Activated CD4-positive, alpha-beta T cell treated with anti-CD3 and anti-CD28 coated beads for 36 hours (primary cell): ENCODE measurements around the gene ZNF469. TPM values are rescaled to one million over a fixed set of nuclear protein-coding genes. Genes with fewer than 3 reads are reported as not detected.

Experiments used
- ATAC-seq: fragments of 200-7000 bp; cut with Tn5 transposase; one replicate; pipeline ENCODE4 v1.10.0; 2021; ENCODE audit warnings: mild to moderate bottlenecking, moderate library complexity
- CTCF ChIA-PET: fragments of 350-600 bp; sonication (Branson Sonifier 250); formaldehyde crosslinking; loops from one replicate; lab custom pipeline; 2021; ENCODE audit warnings: antibody characterized with exemption; lab: Charles Lee
- POLR2A ChIA-PET: fragments of 350-600 bp; sonication (Branson Sonifier 250); formaldehyde crosslinking; loops from one replicate; lab custom pipeline; 2021; ENCODE audit warnings: antibody characterized with exemption, inconsistent platforms; lab: Charles Lee
- DNase-seq: peaks from one replicate; pipeline ENCODE4 v3.0.0-alpha.2; 2020
- H3K27ac Mint-ChIP-seq: one replicate; pipeline ENCODE4 v1.8.0; 2021; ENCODE audit warnings: mixed read lengths
- H3K27me3 Mint-ChIP-seq: one replicate; pipeline ENCODE4 v1.8.0; 2021; ENCODE audit warnings: mixed read lengths
- H3K36me3 Mint-ChIP-seq: one replicate; pipeline ENCODE4 v1.8.0; 2021; ENCODE audit warnings: low read depth, mixed read lengths
- H3K4me1 Mint-ChIP-seq: one replicate; pipeline ENCODE4 v1.8.0; 2021; ENCODE audit warnings: mixed read lengths
- H3K4me3 Mint-ChIP-seq: one replicate; pipeline ENCODE4 v1.8.0; 2021; ENCODE audit warnings: mild to moderate bottlenecking, moderate library complexity, mixed read lengths
- H3K9me3 Mint-ChIP-seq: one replicate; pipeline ENCODE4 v1.8.0; 2021; ENCODE audit warnings: low read depth, mixed read lengths
- intact Hi-C, 2 experiments: fragments of 100-400 bp; cut with DNase I in 1 of 2; cut with micrococcal nuclease in 1 of 2; formaldehyde crosslinking; loops; one replicate each; pipeline versions ENCODE4 v1.14.2 to v1.15.1; 2022 to 2024; cut with DNase I, micrococcal nuclease
- total RNA-seq, 2 experiments: library from RNA; stranded (reverse); gene quantifications; one replicate each; pipeline ENCODE4 v1.2.3, GENCODE V29; 2021

The ZNF469 gene
- total RNA-seq, 2 experiments from 2014 or later = 0.39 to 0.50 TPM

DNA sequence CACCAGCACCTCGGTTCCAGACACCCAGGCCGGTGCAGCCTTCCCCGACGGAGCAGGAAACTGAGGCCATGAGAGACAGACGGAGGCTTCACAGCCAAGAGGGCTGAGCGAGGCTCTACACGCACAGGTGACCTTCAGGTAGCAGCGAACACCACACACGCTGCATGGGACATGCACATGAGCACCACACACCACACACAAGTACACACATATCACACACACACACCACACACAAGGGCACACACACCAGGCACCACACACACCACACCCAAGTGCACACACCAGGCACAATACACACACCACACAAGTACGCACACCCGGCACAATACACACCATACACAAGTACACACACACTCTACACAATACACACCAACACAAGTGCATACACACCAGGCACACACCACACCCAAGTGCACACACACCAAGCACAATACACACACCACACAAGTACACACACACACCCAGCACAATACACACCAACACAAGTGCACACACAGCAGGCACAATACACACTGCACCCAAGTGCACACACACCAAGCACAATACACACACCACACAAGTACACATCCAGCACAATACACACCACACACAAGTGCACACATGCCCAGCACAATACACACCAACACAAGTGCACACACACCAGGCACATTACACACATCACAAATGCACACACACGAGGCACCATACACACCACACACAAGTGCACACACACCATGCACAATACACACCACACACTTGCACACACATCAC, 33.4 kb upstream of the ZNF469 start:
- CTCF ChIA-PET = no interaction called here
- POLR2A ChIA-PET = no interaction called here
- intact Hi-C loops = no loop called here
- ATAC-seq = no peak
- no peak overlapping the region for H3K27ac Mint-ChIP-seq
- H3K4me1 Mint-ChIP-seq = peaks cover 3% of the 10 kb centered on the region
- peaks cover 5% of the 10 kb centered on the region for H3K9me3 Mint-ChIP-seq
- no peaks in the 10 kb centered on the region for H3K27me3 Mint-ChIP-seq
- no peak overlapping the region for H3K4me3 Mint-ChIP-seq
- H3K36me3 Mint-ChIP-seq = no peaks in the 10 kb centered on the region
- no peak for DNase-seq

DNA sequence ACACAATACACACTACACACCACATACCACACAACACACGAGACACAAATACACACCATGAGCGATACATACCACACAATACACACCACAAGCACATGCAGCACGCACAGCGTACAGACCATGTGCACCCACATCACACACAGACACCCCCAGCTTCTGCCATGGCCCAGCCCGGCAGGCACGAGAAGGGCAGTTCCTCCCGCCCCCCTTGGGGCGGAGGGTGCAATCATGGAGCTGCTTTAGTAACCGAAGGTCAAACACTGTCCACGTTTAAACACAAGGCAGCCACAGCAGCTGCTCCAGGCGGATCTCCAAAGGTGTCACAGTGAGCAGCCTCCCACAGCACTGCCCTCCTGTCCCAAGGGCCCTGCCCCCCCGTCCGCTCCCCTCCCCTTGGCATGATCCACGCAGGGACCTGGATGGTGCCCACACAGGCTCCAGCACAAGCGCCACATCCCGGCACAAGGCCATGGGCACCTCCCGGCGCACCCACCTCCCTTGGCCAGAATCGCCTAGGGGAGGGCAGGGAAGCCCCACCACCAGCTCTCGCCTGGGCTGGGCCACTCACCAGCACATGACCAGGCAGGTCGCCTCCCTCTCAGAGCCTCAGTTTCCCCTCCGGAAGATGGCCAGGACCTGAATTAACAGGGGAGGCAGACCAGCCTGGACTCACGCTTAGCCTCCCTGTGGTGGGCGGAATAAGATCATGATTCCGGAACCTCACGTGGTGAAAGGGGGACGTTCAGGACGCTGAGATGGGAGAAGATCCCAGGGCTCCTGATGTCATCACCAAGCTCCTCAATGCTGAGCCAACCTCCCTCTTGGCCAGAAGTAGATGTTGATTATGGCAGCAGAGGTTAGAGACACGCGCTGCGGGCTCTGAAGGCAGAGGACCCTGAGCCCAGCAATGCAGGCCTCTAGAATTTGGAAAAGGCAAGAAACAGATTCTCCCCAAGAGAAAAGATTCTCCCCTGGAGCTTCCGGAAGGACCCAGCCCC, 32.6 kb upstream of the ZNF469 start:
- ChIA-PET CTCF (no interaction called here), POLR2A (no interaction called here)
- ATAC-seq (no peak), DNase-seq (no peak)
- H3K4me3 Mint-ChIP-seq = no peak overlapping the region
- intact Hi-C loops = no loop called here
- peaks cover 3% of the 10 kb centered on the region for H3K4me1 Mint-ChIP-seq
- H3K36me3 Mint-ChIP-seq = no peaks in the 10 kb centered on the region
- no peaks in the 10 kb centered on the region for H3K27me3 Mint-ChIP-seq
- peaks cover 5% of the 10 kb centered on the region for H3K9me3 Mint-ChIP-seq
- H3K27ac Mint-ChIP-seq = no peak overlapping the region

- POLR2A ChIA-PET = no interaction called here
- intact Hi-C loops = no loop called here
- peaks cover 3% of the 10 kb centered on the region for H3K4me1 Mint-ChIP-seq
- no peak for ATAC-seq
- H3K9me3 Mint-ChIP-seq = peaks cover 5% of the 10 kb centered on the region
- no peak overlapping the region for H3K4me3 Mint-ChIP-seq
- no peak for DNase-seq
- H3K27ac Mint-ChIP-seq = no peak overlapping the region
- CTCF ChIA-PET = no interaction called here
- no peaks in the 10 kb centered on the region for H3K27me3 Mint-ChIP-seq
- H3K36me3 Mint-ChIP-seq = no peaks in the 10 kb centered on the region
Observed at GRCh38 chr16:88350922-88351321, 31.8 kb upstream of the ZNF469 start.

DNA sequence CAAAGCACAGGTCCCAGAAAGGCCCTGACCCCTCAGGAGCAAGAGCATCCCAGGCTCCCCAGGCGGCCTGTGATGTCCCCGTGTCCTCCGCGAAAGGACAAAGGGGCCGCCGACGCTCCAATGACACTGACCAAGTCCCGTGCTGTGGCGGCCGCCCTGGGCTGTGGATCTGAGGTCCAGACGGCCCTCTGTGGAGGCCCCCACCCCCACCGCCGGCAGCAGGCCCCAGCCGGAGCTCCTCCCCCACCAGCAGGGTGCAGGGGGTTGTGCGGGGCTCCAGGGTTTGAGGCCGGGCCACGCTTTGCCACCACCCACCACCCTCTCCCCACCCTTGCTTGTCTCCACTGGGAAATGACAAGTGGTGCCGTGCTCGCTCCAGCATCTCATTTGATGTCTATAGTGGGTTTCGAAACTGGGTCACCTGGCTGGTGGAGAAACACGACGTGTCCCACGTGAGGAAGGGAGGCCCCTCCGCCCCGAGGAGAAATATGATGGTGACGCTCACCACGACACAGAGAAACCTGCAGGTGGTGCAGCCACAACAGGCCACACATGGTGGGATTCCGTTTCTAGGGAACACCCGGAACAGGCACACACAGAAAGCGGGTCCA, 31.2 kb upstream of the ZNF469 start:
- no peak for ATAC-seq
- POLR2A ChIA-PET = no interaction called here
- H3K27me3 Mint-ChIP-seq = no peaks in the 10 kb centered on the region
- intact Hi-C loops = no loop called here
- H3K27ac Mint-ChIP-seq = no peak overlapping the region
- H3K9me3 Mint-ChIP-seq = peaks cover 5% of the 10 kb centered on the region
- no peak for DNase-seq
- peaks cover 3% of the 10 kb centered on the region for H3K4me1 Mint-ChIP-seq
- CTCF ChIA-PET = no interaction called here
- H3K36me3 Mint-ChIP-seq = no peaks in the 10 kb centered on the region
- H3K4me3 Mint-ChIP-seq = no peak overlapping the region

DNA sequence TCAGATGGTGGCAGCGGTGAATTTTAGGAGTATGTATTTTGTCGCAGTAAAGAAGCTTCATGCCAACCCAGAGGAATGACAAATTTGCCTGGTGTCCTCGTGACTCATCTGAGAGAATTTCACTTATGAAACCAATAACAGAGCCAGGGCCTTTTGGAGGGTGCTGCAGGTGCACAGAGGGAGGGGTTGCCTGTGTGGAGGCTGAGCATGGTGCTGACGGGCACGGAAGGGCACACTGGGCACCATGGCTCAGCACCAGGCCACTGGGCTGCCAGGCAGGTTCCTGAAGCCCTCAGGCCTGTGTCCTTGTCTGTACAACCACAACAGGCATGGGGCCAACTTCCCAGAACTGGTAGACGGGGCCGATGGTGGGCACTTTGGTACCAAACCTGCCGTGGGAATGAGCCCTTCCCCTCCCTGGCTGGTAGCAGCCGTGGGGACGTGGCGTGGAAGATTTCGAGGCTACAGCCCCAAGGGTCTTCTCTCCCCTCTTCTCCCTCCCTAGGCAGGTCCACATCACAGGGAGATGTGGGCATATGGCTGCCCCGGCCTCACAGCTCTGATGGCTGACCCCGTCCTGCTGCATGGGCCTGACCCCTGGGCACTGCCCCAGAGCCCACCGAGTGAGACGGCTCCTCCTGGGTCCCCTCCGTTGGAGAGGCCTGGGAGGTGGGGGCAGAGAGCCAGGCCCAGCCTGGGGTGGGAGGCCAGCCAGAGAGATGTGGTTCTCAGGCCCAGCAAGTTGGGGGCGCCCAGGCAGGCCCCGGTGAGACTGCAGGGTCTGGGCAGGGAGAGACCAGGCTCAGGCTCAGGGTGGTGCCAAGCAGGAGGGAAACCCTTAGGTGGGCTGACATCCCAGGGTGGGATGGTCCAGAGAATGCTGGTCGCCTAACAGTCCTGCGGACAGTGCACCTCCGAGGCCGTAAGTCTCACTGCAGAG, 30.2 kb upstream of the ZNF469 start:
- POLR2A ChIA-PET = no interaction called here
- no peak for ATAC-seq

GRCh38 chr16:88353232-88353631, 29.5 kb upstream of the ZNF469 start:
- no peak overlapping the region for H3K4me3 Mint-ChIP-seq
- no peaks in the 10 kb centered on the region for H3K36me3 Mint-ChIP-seq
- ATAC-seq (no peak), DNase-seq (no peak)
- H3K9me3 Mint-ChIP-seq = peaks cover 5% of the 10 kb centered on the region
- ChIA-PET CTCF (no interaction called here), POLR2A (no interaction called here)
- no peak overlapping the region for H3K27ac Mint-ChIP-seq
- intact Hi-C loops = no loop called here
- H3K27me3 Mint-ChIP-seq = no peaks in the 10 kb centered on the region
- peaks cover under 1% of the 10 kb centered on the region for H3K4me1 Mint-ChIP-seq

More for the DNA sequence above, 30.2 kb upstream of the ZNF469 start:
- CTCF ChIA-PET = no interaction called here
- H3K4me3 Mint-ChIP-seq = no peak overlapping the region
- H3K27me3 Mint-ChIP-seq = no peaks in the 10 kb centered on the region
- H3K4me1 Mint-ChIP-seq = peaks cover 3% of the 10 kb centered on the region
- no peaks in the 10 kb centered on the region for H3K36me3 Mint-ChIP-seq
- peaks cover 5% of the 10 kb centered on the region for H3K9me3 Mint-ChIP-seq
- no peak for DNase-seq
- H3K27ac Mint-ChIP-seq = no peak overlapping the region
- intact Hi-C loops = no loop called here

- Mint-ChIP-seq H3K9me3 (peaks cover 5% of the 10 kb centered on the region), H3K4me1 (no peaks in the 10 kb centered on the region), H3K27ac (no peak overlapping the region), H3K36me3 (no peaks in the 10 kb centered on the region), H3K4me3 (no peak overlapping the region), H3K27me3 (no peaks in the 10 kb centered on the region)
- DNase-seq (no peak), ATAC-seq (no peak)
- intact Hi-C loops = no loop called here
- ChIA-PET CTCF (no interaction called here), POLR2A (no interaction called here)
Observed at GRCh38 chr16:88353691-88354090, 29.1 kb upstream of the ZNF469 start.

- ATAC-seq (no peak), DNase-seq (no peak)
- H3K27me3 Mint-ChIP-seq = no peaks in the 10 kb centered on the region
- no peaks in the 10 kb centered on the region for H3K4me1 Mint-ChIP-seq
- ChIA-PET POLR2A (no interaction called here), CTCF (no interaction called here)
- no peak overlapping the region for H3K27ac Mint-ChIP-seq
- peaks cover 4% of the 10 kb centered on the region for H3K9me3 Mint-ChIP-seq
- H3K36me3 Mint-ChIP-seq = no peaks in the 10 kb centered on the region
- intact Hi-C loops = no loop called here
- H3K4me3 Mint-ChIP-seq = no peak overlapping the region
Observed at GRCh38 chr16:88354229-88355092, 28.3 kb upstream of the ZNF469 start.

GRCh38 chr16:88355093-88355388, 27.7 kb upstream of the ZNF469 start:
- Mint-ChIP-seq H3K4me1 (no peaks in the 10 kb centered on the region), H3K9me3 (no peaks in the 10 kb centered on the region), H3K27ac (no peak overlapping the region), H3K4me3 (no peak overlapping the region), H3K36me3 (no peaks in the 10 kb centered on the region), H3K27me3 (no peaks in the 10 kb centered on the region)
- DNase-seq (no peak), ATAC-seq (no peak)
- intact Hi-C loops = no loop called here
- ChIA-PET POLR2A (no interaction called here), CTCF (no interaction called here)

DNA sequence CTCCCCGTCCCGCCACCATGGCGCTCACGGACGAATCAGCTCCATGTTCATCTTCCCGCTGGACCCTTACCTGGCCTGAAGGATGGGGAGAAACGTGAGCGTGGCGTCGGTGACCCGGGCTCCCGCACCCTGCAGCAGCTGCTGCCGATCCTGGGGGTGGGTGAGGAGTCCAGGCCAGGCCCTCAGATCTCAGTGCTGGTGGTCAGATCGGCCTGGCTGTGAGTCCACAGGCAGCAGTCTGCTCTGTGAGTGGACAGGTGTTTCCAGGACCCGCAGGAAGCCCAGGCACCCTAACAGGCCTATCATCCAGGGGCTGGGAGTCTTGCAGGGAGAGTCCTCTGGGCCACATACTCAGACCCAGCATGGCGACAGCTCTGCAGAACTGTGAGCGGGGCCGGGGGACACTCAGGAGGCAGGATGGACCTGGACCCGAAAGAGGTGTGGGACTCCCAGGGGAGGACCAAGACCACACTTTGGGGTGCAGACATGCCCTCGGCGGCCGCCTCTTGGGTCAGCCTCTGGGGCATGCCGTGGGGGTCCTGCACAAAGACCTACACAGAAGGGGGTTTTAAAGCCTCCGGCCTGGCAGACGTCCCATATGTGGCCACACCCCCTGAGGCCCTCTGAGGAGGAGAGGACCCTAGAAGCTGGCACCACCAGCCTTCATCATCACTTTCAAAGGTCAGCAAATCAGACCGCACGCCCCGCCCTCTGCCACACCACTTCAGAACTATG, 27.2 kb upstream of the ZNF469 start:
- H3K27ac Mint-ChIP-seq = no peak overlapping the region
- CTCF ChIA-PET = no interaction called here
- intact Hi-C loops = no loop called here

More for the DNA sequence above, 27.2 kb upstream of the ZNF469 start:
- H3K4me3 Mint-ChIP-seq = no peak overlapping the region
- POLR2A ChIA-PET = no interaction called here
- no peaks in the 10 kb centered on the region for H3K4me1 Mint-ChIP-seq
- no peak for ATAC-seq
- H3K9me3 Mint-ChIP-seq = no peaks in the 10 kb centered on the region
- no peaks in the 10 kb centered on the region for H3K27me3 Mint-ChIP-seq
- H3K36me3 Mint-ChIP-seq = no peaks in the 10 kb centered on the region
- DNase-seq = no peak
